ENCODE measurements around the gene KCNIP4.

KCNIP4 gene

DNA sequence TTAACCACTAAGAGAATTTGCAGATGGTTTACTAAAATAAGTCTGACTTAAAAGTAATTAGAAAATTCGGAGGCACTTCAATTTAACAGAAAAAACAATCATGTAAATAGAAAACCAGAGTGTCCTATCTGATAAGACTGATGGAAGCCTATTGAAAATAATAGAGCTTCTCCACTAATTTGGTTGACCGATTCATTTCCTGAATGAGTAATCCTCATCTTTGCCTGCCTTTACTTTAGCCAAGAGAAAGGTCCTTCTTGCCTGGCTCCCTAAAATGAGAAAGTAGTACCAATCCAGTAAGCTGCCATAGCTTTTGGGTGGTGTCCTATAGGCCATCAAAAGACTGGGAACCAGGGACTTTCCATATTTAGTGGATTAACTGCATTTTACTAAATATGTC, 48.4 kb downstream of the KCNIP4 start:
- no peak for DNase-seq (ENCODE audit: low spot score)

- no peak for DNase-seq (ENCODE audit: low spot score)
Measured at GRCh38 chr4:21898101-21898500, 50.5 kb downstream of the KCNIP4 start.

DNA sequence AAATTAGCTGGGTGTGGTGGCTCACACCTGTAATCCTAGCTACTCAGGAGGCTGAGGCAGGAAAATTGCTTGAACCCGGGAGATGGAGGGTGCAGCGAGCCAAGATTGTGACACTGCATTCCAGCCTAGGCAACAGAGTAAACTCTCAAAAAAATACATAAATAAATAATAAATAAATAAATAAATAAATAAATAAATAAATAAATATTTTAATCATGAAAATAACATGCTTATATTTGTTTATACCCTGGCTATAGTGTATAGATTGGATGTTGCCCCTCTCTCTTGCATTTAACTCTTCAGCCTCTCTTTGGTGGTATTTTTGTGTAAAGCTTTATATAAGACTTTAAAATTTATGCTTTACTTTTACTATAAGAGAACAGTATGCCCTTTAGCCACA, 51.8 kb downstream of the KCNIP4 start:
- no peak for DNase-seq (ENCODE audit: low spot score)

- no peak for DNase-seq (ENCODE audit: low spot score)
Measured at GRCh38 chr4:21893136-21893535, 55.4 kb downstream of the KCNIP4 start.

- no peak for DNase-seq (ENCODE audit: low spot score)
Measured at GRCh38 chr4:21890231-21890630, 58.3 kb downstream of the KCNIP4 start.

- no peak for DNase-seq (ENCODE audit: low spot score)
Measured at GRCh38 chr4:21888195-21888976, 60.2 kb downstream of the KCNIP4 start.

- DNase-seq (ENCODE audit: low spot score), result no peak
Measured at GRCh38 chr4:21887481-21887880, 61.1 kb downstream of the KCNIP4 start.

- no peak for DNase-seq (ENCODE audit: low spot score)
Measured at GRCh38 chr4:21885770-21886169, 62.8 kb downstream of the KCNIP4 start.

DNA sequence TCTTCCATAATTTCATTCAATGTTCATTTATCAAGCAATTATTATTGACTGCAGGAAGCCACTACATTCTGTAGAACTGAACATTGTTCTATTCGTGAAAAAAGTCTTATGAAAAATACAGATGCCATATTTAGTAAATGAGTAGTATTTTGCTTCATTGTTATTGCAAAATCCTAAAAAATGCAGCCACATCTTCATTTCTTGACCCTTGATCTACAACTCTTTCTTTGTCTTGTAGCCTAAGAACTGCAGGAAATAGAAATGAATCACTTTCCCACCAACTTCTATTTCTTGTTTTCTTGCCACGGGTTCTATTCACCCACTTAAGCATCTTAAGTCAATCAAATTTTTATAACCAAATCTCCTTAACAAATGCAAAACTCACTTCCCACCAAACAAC, 63.3 kb downstream of the KCNIP4 start:
- no peak for DNase-seq (ENCODE audit: low spot score)

- DNase-seq (ENCODE audit: low spot score), result no peak
Measured at GRCh38 chr4:21884615-21885014, 64.0 kb downstream of the KCNIP4 start.

DNA sequence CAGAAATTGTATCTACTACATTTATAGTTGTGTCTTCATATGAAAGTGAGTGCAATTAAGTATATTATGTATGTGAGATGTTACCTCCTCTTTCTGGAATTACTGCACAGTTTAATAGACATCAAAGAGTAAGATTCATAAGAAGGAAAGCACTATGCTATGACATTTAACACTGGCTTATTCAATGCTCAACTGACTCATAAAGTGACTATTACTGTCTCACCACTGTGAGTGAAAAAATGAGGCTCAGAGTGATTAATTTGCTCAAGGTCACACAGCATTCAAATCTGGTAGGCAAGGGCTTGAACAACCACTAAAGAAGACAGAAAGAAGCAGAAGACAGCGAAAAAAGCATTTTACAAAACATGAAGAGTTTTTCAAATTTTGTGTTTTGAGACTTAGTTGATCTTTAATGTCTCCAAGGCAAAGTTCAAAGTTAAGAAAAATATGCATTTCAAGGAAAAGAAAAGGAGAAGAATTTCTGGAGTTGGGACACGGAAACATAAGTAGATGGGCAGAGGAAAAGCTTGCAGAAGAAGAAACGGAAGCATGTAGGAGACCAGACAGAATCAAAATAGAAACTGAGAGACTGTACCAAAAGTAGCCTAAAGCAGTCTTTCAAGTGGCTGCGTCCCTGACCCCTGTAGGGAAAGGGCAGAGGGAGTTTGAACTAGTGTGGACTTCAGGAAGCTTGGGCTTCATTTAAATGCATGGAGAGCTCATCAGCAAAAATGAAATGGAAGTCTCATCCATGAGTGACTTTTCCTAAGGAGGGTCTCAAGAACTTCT, 66.3 kb downstream of the KCNIP4 start:
- DNase-seq (ENCODE audit: low spot score), result no peak

DNA sequence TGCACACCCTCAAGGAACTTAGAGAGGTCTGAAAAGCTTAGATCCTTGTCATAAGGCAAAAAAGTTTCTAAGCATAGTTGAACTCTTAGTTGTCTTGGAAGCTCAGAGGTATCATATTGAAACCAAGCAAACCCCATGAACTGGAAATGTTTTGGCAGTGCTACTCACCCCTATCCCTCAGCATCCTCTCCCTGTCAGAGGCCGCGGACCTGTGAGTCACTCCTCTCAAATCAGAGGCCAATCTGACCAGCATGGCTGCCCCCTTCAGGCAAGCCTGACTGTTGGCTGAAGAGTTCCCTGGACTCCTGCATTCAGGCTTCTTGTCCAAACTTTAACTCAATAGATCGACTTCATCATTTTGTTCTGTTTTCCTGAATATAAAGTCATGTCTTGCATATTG, 69.4 kb downstream of the KCNIP4 start:
- DNase-seq (ENCODE audit: low spot score), result no peak

DNA sequence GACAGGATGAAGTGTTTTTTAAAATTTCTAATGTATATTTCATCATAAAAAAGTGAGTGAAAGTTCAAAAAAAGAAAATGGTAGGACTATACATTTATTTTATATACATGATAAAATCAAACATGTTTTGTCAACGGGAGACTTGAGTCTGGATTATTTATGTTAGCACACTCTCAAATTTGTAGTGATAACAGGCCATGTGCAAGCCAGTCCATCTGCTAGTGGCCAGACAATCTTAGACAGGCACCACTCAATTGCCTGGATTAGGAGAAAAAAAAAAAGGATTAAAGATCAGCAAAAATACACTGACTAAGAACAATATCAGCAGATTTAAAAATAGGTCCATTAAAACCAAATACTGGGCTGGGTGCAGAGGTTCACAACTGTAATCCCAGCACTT, 71.9 kb downstream of the KCNIP4 start:
- no peak for DNase-seq (ENCODE audit: low spot score)

DNA sequence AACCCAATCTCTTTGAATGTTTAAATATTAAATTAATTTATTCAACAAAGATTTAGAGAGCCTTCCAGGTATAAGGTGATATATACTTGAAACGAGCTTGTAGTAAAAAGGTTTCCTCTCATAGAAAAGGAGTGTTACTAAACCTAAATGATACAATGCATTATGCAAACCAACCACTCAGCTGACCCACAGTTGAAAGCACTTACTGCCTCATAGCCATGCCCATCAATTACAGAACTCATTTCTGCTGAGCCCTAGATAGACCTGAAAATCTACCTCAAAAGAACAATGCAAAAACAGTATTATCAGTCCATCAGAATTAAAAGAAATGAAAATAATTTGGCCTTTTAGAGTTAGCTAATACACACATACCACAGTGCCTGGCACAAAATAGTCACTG, 75.4 kb downstream of the KCNIP4 start:
- no peak for DNase-seq (ENCODE audit: low spot score)

GRCh38 chr4:21872101-21872500, 76.5 kb downstream of the KCNIP4 start:
- DNase-seq (ENCODE audit: low spot score), result no peak

GRCh38 chr4:21869978-21870745, 78.4 kb downstream of the KCNIP4 start:
- DNase-seq (ENCODE audit: low spot score), result no peak

DNA sequence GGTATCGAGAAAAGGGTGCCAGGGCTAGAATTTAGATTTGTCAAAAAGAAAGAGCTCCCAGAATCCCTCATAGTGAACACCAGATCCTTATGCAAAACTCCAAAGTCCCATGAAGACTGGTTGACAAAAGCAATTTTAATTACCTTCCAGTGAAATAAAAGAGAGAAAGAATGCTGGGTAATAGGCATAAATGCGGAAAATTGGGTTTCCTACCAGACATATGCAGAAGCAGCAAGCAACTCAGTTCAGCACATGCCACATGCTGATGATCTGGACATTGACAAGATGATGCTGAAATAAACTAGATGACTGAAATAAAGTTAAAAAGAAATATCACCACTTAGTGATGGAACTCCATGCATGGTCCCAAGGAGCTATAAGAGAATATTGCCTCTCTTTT, 83.9 kb downstream of the KCNIP4 start:
- no peak for DNase-seq (ENCODE audit: low spot score)

GRCh38 chr4:21862917-21863316, 85.7 kb downstream of the KCNIP4 start:
- no peak for DNase-seq (ENCODE audit: low spot score)

DNA sequence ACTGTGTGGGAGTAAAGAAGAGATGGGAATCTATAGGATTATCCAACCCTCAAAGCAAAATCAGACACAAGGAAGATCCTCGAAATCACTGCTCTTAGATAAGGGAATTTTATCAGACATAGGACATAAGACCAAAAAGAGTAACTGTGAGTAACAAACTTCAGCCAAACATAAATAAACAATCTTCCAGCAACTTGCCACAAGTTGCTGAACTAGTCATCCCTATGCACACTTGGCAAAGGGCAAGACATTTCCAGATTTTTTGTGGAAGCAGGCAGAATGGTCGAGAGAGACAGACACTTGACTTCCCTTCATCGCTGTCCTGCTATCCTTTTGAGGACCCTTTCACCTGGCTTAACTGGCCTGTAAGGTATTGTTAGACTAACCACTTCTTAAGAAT, 89.6 kb downstream of the KCNIP4 start:
- DNase-seq (ENCODE audit: low spot score), result no peak

- DNase-seq (ENCODE audit: low spot score), result no peak
Measured at GRCh38 chr4:21856754-21857153, 91.8 kb downstream of the KCNIP4 start.

DNA sequence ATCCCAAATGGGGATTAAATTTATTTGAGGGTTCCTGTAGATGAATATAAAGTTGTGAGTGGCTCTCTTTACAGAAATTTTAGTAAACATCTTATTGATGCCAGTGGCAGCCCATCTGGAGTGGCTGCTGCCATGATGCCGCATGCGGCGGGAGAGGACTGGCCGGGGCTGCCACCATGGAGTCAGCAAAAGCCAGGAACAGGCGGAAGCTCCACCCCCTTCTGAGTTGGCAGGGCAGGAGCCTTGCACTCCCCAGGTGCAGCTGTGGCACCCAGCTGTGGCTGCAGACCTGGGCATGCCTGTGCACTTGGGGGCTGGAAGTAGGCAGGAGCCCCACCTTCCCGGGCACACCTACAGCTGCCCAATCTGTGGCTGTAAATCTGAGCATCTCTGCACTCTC, 92.3 kb downstream of the KCNIP4 start:
- DNase-seq (ENCODE audit: low spot score), result no peak

- no peak for DNase-seq (ENCODE audit: low spot score)
Measured at GRCh38 chr4:21849077-21849476, 99.5 kb downstream of the KCNIP4 start.

- peak; percentile 22 for DNase-seq (ENCODE audit: low spot score)
Measured at GRCh38 chr4:21848021-21848420, 100.6 kb downstream of the KCNIP4 start.
